ENCODE measurements around the gene BST2. TPM values are rescaled to one million over a fixed set of nuclear protein-coding genes. Genes with fewer than 3 reads are reported as not detected.

Gene BST2
- total and polyA plus RNA-seq, 9 of the 15 experiments (the other 6 are each of a cell fraction or from before 2014, with no cell fraction given), result 11.2 to 232 (median 151) TPM

DNA sequence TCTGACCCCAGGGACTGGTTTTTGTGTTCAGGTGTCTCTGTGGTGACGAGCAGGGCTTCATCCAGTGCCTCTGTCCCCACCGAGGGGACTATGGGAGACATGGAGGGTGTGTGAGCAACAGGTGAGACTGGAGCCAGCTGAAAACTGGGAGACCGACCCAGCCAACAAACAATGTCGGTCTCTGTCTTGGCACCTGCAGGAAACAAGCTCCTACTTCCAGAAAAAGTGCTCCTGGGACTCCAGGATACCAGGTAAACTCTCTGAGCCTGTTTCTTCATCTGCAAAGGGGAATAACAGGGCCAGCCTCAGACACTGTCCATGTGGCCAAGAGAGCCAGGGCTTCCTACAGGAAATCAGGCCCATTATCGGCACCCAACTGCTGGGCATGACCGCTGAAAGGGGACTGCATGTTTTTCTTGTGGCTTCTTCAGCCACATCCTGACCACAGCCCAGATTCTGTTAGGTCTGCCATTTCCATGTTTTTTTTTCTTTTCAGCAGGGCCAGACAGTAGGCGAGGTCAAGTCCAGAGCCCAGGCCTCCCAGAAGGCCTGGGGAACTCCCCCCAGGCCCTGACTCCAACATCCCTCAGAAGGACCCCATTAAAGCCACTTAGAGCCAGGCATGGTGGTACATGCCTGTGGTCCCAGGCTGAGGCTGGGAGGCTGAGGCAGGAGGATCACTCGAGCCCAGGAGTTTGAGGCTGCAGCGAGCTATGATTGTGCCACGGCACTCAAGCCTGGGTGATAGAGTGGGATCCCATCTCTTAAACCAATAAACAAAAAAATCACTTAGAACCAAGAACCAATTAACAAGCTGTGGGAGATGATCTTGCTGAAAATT is 836 bp upstream of the BST2 start (continued):
- TF ChIP-seq, protein P1, sequence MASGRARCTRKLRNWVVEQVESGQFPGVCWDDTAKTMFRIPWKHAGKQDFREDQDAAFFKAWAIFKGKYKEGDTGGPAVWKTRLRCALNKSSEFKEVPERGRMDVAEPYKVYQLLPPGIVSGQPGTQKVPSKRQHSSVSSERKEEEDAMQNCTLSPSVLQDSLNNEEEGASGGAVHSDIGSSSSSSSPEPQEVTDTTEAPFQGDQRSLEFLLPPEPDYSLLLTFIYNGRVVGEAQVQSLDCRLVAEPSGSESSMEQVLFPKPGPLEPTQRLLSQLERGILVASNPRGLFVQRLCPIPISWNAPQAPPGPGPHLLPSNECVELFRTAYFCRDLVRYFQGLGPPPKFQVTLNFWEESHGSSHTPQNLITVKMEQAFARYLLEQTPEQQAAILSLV (tag; IDR thresholded peaks at IDR 0.05), result no peak
- TF ChIP-seq SAP30 (IDR thresholded peaks at IDR 0.05; ENCODE audit: borderline replicate concordance, insufficient read depth, low read depth, low read length, poor library complexity, severe bottlenecking) (peak; percentile 28), TBP (optimal IDR thresholded peaks at IDR 0.05; ENCODE audit: low read depth, low read length) (no peak), U2AF2 (optimal IDR thresholded peaks at IDR 0.05; ENCODE audit: low read depth, low read length) (no peak), XRCC3 (IDR thresholded peaks at IDR 0.05) (no peak), PHF8 (IDR thresholded peaks at IDR 0.05; ENCODE audit: borderline replicate concordance, low read length) (no peak), RBM22 (IDR thresholded peaks at IDR 0.05; ENCODE audit: low read depth, low read length, poor library complexity, severe bottlenecking) (no peak), PTBP1 (IDR thresholded peaks at IDR 0.05; ENCODE audit: low read depth, low read length) (no peak), PHB (CRISPR knock-in tag; IDR thresholded peaks at IDR 0.05) (no peak), RBBP5 (IDR thresholded peaks at IDR 0.05; ENCODE audit: borderline replicate concordance, insufficient read depth, low read length, poor library complexity, severe bottlenecking) (peak; percentile 34), SP2 (IDR thresholded peaks at IDR 0.05; ENCODE audit: extremely low read depth, low read depth, low read length, poor library complexity, severe bottlenecking) (no peak), ELF1 (tag; IDR thresholded peaks at IDR 0.05) (no peak), PURB (CRISPR knock-in tag; IDR thresholded peaks at IDR 0.05; ENCODE audit: low read depth) (no peak)
- TF ChIP-seq, protein P2, sequence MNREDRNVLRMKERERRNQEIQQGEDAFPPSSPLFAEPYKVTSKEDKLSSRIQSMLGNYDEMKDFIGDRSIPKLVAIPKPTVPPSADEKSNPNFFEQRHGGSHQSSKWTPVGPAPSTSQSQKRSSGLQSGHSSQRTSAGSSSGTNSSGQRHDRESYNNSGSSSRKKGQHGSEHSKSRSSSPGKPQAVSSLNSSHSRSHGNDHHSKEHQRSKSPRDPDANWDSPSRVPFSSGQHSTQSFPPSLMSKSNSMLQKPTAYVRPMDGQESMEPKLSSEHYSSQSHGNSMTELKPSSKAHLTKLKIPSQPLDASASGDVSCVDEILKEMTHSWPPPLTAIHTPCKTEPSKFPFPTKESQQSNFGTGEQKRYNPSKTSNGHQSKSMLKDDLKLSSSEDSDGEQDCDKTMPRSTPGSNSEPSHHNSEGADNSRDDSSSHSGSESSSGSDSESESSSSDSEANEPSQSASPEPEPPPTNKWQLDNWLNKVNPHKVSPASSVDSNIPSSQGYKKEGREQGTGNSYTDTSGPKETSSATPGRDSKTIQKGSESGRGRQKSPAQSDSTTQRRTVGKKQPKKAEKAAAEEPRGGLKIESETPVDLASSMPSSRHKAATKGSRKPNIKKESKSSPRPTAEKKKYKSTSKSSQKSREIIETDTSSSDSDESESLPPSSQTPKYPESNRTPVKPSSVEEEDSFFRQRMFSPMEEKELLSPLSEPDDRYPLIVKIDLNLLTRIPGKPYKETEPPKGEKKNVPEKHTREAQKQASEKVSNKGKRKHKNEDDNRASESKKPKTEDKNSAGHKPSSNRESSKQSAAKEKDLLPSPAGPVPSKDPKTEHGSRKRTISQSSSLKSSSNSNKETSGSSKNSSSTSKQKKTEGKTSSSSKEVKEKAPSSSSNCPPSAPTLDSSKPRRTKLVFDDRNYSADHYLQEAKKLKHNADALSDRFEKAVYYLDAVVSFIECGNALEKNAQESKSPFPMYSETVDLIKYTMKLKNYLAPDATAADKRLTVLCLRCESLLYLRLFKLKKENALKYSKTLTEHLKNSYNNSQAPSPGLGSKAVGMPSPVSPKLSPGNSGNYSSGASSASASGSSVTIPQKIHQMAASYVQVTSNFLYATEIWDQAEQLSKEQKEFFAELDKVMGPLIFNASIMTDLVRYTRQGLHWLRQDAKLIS (CRISPR knock-in tag; IDR thresholded peaks at IDR 0.05), result no peak
- TF ChIP-seq, protein P3, sequence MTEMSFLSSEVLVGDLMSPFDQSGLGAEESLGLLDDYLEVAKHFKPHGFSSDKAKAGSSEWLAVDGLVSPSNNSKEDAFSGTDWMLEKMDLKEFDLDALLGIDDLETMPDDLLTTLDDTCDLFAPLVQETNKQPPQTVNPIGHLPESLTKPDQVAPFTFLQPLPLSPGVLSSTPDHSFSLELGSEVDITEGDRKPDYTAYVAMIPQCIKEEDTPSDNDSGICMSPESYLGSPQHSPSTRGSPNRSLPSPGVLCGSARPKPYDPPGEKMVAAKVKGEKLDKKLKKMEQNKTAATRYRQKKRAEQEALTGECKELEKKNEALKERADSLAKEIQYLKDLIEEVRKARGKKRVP (CRISPR knock-in tag; IDR thresholded peaks at IDR 0.05), result no peak
- TF ChIP-seq, protein P4, sequence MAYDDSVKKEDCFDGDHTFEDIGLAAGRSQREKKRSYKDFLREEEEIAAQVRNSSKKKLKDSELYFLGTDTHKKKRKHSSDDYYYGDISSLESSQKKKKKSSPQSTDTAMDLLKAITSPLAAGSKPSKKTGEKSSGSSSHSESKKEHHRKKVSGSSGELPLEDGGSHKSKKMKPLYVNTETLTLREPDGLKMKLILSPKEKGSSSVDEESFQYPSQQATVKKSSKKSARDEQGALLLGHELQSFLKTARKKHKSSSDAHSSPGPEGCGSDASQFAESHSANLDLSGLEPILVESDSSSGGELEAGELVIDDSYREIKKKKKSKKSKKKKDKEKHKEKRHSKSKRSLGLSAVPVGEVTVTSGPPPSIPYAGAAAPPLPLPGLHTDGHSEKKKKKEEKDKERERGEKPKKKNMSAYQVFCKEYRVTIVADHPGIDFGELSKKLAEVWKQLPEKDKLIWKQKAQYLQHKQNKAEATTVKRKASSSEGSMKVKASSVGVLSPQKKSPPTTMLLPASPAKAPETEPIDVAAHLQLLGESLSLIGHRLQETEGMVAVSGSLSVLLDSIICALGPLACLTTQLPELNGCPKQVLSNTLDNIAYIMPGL (CRISPR knock-in tag; IDR thresholded peaks at IDR 0.05), result no peak
- TF ChIP-seq, protein P5, sequence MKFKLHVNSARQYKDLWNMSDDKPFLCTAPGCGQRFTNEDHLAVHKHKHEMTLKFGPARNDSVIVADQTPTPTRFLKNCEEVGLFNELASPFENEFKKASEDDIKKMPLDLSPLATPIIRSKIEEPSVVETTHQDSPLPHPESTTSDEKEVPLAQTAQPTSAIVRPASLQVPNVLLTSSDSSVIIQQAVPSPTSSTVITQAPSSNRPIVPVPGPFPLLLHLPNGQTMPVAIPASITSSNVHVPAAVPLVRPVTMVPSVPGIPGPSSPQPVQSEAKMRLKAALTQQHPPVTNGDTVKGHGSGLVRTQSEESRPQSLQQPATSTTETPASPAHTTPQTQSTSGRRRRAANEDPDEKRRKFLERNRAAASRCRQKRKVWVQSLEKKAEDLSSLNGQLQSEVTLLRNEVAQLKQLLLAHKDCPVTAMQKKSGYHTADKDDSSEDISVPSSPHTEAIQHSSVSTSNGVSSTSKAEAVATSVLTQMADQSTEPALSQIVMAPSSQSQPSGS (CRISPR knock-in tag; IDR thresholded peaks at IDR 0.05), result no peak
